Activated T-cell treated with anti-CD3 and anti-CD28 coated beads, Interleukin-2, amount 50 U/mL, for 4 hours (primary cell): Measurements from ENCODE around the gene DHX15. TPM values are rescaled to one million over a fixed set of nuclear protein-coding genes. Genes with fewer than 3 reads are reported as not detected.

Source experiments
- ATAC-seq, 2 donors: fragments of 200-7000 bp; cut with Tn5 transposase; one replicate each; pipeline ENCODE4 v1.10.0; 2021
- DNase-seq: peaks from one replicate; pipeline ENCODE4 v3.0.0-alpha.2; 2020
- H3K27me3 Mint-ChIP-seq: one replicate; pipeline ENCODE4 v1.8.0; 2021; ENCODE audit warnings: low read depth, mixed read lengths
- H3K36me3 Mint-ChIP-seq: one replicate; pipeline ENCODE4 v1.8.0; 2022; ENCODE audit warnings: mixed read lengths; ENCODE audit not compliant: insufficient read depth
- H3K4me1 Mint-ChIP-seq: one replicate; pipeline ENCODE4 v1.8.0; 2021; ENCODE audit warnings: low read depth, mixed read lengths
- H3K4me3 Mint-ChIP-seq: one replicate; pipeline ENCODE4 v1.8.0; 2021; ENCODE audit warnings: mild to moderate bottlenecking, moderate library complexity, mixed read lengths
- H3K9me3 Mint-ChIP-seq: one replicate; pipeline ENCODE4 v1.8.0; 2021; ENCODE audit warnings: mixed read lengths
- total RNA-seq, 3 donors: library from RNA; stranded (reverse); gene quantifications; one replicate each; pipeline ENCODE4 v1.2.1, GENCODE V29; 2021

Gene DHX15
- total RNA-seq, 3 donors from 2014 or later: 235 to 268 (median 261) TPM

DNA sequence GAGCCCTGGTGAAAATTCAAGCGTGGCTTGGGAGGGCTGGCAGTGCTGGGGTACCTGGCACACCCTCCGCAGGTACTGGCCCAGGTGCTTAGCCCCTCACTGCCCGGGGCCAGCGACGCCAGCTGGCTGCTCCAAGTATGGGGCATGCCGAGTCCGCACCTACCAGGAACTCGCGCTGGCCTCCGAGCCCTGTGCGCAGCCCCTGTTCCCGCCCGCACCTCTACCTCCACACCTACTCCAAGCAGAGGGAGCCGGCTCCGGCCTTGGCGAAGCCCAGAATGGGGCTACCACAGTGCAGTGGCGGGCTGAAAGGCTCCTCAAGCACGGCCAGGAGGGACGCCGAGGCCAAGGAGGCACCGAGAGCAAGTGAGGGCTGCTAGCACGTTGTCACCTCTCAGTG, 14.9 kb upstream of the DHX15 start:
- peaks cover 4% of the 10 kb centered on the region for H3K9me3 Mint-ChIP-seq
- H3K4me1 Mint-ChIP-seq: no peaks in the 10 kb centered on the region
- ATAC-seq: no peak
- no peak for DNase-seq
- no peak overlapping the region for H3K4me3 Mint-ChIP-seq
- H3K27me3 Mint-ChIP-seq: peaks cover under 1% of the 10 kb centered on the region
- H3K36me3 Mint-ChIP-seq: no peaks in the 10 kb centered on the region

GRCh38 chr4:24598025-24598424, 13.7 kb upstream of the DHX15 start:
- no peak overlapping the region for H3K4me3 Mint-ChIP-seq
- DNase-seq (no peak), ATAC-seq (no peak)
- H3K9me3 Mint-ChIP-seq: peaks cover 4% of the 10 kb centered on the region
- H3K4me1 Mint-ChIP-seq: no peaks in the 10 kb centered on the region
- peaks cover 3% of the 10 kb centered on the region for H3K27me3 Mint-ChIP-seq
- H3K36me3 Mint-ChIP-seq: no peaks in the 10 kb centered on the region

- peaks cover 7% of the 10 kb centered on the region for H3K9me3 Mint-ChIP-seq
- peaks cover 9% of the 10 kb centered on the region for H3K27me3 Mint-ChIP-seq
- H3K4me1 Mint-ChIP-seq: no peaks in the 10 kb centered on the region
- peaks cover 2% of the 10 kb centered on the region for H3K36me3 Mint-ChIP-seq
- H3K4me3 Mint-ChIP-seq: no peak overlapping the region
- DNase-seq (no peak), ATAC-seq (no peak)
These were observed 11.3 kb upstream of the DHX15 start for GRCh38 chr4:24595659-24596058.

GRCh38 chr4:24594887-24595286, 10.5 kb upstream of the DHX15 start:
- H3K4me3 Mint-ChIP-seq: no peak overlapping the region
- DNase-seq (no peak), ATAC-seq (no peak)
- H3K36me3 Mint-ChIP-seq: peaks cover 2% of the 10 kb centered on the region
- no peaks in the 10 kb centered on the region for H3K4me1 Mint-ChIP-seq
- H3K27me3 Mint-ChIP-seq: peaks cover 10% of the 10 kb centered on the region
- H3K9me3 Mint-ChIP-seq: peaks cover 8% of the 10 kb centered on the region

GRCh38 chr4:24589448-24589847, 5.1 kb upstream of the DHX15 start:
- DNase-seq: no peak
- Mint-ChIP-seq H3K36me3 (peaks cover 2% of the 10 kb centered on the region), H3K27me3 (peaks cover 10% of the 10 kb centered on the region), H3K4me3 (no peak overlapping the region), H3K4me1 (peaks cover 5% of the 10 kb centered on the region), H3K9me3 (peaks cover 8% of the 10 kb centered on the region)
- ATAC-seq: peak in 1 of 2 donors; percentile 7

DNA sequence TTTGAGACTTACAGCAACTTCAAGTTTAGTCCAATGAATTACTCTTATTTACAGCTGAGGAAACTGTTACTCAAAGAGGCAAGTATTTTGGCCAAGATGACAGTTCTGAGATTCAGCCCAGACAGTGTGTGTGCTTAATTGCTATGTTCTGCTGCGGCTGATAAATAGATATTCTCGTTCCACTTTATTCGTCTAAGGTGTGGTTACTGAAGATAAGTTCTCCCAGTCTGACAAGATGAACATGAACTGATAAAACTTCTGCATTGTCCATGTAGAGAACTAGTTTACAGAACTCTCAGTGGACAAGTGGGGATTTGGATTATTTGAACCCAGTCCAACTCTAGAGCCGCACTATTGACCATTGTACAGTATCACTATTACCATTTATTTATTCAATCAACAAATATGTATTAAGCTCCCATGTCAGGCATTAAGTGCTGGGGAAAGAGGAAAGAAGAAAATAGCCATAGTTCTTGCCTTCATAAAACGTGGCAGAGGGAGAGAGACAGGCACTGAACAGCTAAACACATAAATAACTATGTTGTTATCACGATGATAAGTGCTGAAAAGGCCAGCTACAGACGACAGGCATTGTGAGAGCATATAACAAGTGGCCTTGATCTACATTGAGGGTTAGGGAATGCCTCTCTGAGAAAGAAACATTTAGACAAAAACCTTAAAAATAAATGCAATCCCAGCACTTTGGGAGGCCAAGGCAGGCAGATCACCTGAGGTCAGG, 4.0 kb upstream of the DHX15 start:
- no peak overlapping the region for H3K4me3 Mint-ChIP-seq
- ATAC-seq: no peak

GRCh38 chr4:24583451-24584210, 723 bp downstream of the DHX15 start:
- Mint-ChIP-seq H3K9me3 (peaks cover 3% of the 10 kb centered on the region), H3K4me3 (peak overlapping the region; percentile 96), H3K4me1 (peaks cover 42% of the 10 kb centered on the region), H3K36me3 (peaks cover 15% of the 10 kb centered on the region), H3K27me3 (no peaks in the 10 kb centered on the region)
- ATAC-seq (peak; percentile 29 to 32), DNase-seq (peak; percentile 18)

More for the DNA sequence above, 4.0 kb upstream of the DHX15 start:
- Mint-ChIP-seq H3K27me3 (peaks cover 7% of the 10 kb centered on the region), H3K4me1 (peaks cover 5% of the 10 kb centered on the region), H3K9me3 (peaks cover 8% of the 10 kb centered on the region), H3K36me3 (peaks cover 2% of the 10 kb centered on the region)
- DNase-seq: no peak

DNA sequence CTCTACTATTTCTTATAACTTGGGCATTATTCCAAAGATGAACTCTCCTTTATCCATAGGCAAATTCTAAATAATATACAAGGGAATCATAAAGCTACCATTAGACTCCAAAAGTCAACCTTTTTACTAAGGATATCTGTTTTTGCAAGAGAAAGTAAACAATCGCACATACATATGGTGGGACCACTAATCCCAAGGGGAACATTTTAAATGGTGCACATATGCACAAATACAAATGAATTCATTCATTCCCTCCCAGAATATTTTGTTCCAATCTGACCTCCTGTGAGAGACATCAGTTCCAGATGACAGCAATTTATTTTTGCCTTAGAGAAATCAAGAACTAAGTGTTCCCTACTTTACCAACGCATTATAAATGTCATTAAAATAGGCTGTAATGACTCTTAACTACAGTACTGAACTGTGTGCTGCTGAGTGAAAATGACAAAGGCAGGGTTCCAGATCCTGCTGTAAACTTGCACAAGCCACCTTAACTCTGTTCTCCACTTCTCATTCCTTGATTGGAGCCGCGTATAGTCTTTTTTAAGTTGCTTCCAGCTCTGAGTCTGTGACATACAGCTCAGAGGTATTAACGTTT, 2.0 kb downstream of the DHX15 start:
- Mint-ChIP-seq H3K4me3 (peak overlapping the region; percentile 96), H3K36me3 (peaks cover 19% of the 10 kb centered on the region), H3K9me3 (no peaks in the 10 kb centered on the region), H3K27me3 (no peaks in the 10 kb centered on the region), H3K4me1 (peaks cover 55% of the 10 kb centered on the region)
- DNase-seq (no peak), ATAC-seq (no peak)

GRCh38 chr4:24578364-24578763, 6.0 kb downstream of the DHX15 start:
- H3K4me3 Mint-ChIP-seq: peak overlapping the region; percentile 33
- no peaks in the 10 kb centered on the region for H3K9me3 Mint-ChIP-seq
- DNase-seq (no peak), ATAC-seq (no peak)
- no peaks in the 10 kb centered on the region for H3K27me3 Mint-ChIP-seq
- H3K4me1 Mint-ChIP-seq: peaks cover 79% of the 10 kb centered on the region
- peaks cover 48% of the 10 kb centered on the region for H3K36me3 Mint-ChIP-seq

DNA sequence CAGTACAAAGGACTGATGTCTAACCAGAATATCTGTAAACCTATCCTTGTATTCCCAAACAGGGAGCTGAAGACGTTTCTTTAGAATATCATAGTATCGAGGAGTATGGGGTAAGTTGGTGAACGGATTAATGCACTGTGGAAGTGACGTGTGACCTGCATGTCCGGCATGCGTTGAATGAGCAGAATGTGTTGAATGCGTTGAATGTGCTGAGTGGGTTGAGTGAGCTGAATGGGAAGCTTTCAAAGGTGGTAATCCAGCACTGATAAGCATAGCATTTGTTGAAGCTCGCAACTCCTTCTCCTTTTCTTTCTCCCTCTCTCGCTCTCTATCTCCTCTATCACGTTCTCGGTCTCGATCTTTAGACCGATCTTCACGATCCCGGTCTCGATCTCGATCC, 8.1 kb downstream of the DHX15 start:
- H3K27me3 Mint-ChIP-seq: no peaks in the 10 kb centered on the region
- DNase-seq (no peak), ATAC-seq (no peak)
- H3K4me3 Mint-ChIP-seq: no peak overlapping the region
- peaks cover 77% of the 10 kb centered on the region for H3K4me1 Mint-ChIP-seq
- H3K9me3 Mint-ChIP-seq: no peaks in the 10 kb centered on the region
- H3K36me3 Mint-ChIP-seq: peaks cover 40% of the 10 kb centered on the region

- Mint-ChIP-seq H3K36me3 (peaks cover 57% of the 10 kb centered on the region), H3K4me3 (no peak overlapping the region), H3K4me1 (peaks cover 81% of the 10 kb centered on the region), H3K9me3 (no peaks in the 10 kb centered on the region), H3K27me3 (no peaks in the 10 kb centered on the region)
- no peak for ATAC-seq
- no peak for DNase-seq
These were observed 10.1 kb downstream of the DHX15 start for GRCh38 chr4:24574236-24574635.

DNA sequence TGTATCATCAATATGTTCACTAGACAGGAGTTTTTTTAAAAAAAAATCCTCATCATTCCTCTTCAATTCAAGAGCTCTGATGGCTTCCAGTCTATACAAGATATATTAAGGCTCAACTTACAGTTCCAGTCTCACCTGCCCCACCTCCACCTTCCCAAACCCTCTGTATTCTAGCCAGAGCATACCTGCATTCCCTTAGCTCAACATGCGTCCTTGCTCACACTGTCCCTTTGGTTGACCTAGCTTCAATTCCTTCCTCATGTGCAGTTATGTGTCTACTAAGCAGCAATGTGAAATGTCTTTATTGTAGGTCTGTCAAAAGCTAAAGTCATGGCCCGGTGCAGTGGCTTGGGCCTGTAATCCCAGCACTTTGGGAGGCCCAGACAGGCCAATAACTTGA, 10.8 kb downstream of the DHX15 start:
- H3K27me3 Mint-ChIP-seq: no peaks in the 10 kb centered on the region
- no peak overlapping the region for H3K4me3 Mint-ChIP-seq
- no peaks in the 10 kb centered on the region for H3K9me3 Mint-ChIP-seq
- H3K36me3 Mint-ChIP-seq: peaks cover 59% of the 10 kb centered on the region
- DNase-seq: no peak
- no peak for ATAC-seq
- peaks cover 79% of the 10 kb centered on the region for H3K4me1 Mint-ChIP-seq

GRCh38 chr4:24570574-24571236, 13.6 kb downstream of the DHX15 start:
- peak overlapping the region; percentile 25 for H3K4me3 Mint-ChIP-seq
- H3K36me3 Mint-ChIP-seq: peaks cover 54% of the 10 kb centered on the region
- no peaks in the 10 kb centered on the region for H3K9me3 Mint-ChIP-seq
- DNase-seq (no peak), ATAC-seq (peak; percentile 65 to 70)
- no peaks in the 10 kb centered on the region for H3K27me3 Mint-ChIP-seq
- peaks cover 72% of the 10 kb centered on the region for H3K4me1 Mint-ChIP-seq

DNA sequence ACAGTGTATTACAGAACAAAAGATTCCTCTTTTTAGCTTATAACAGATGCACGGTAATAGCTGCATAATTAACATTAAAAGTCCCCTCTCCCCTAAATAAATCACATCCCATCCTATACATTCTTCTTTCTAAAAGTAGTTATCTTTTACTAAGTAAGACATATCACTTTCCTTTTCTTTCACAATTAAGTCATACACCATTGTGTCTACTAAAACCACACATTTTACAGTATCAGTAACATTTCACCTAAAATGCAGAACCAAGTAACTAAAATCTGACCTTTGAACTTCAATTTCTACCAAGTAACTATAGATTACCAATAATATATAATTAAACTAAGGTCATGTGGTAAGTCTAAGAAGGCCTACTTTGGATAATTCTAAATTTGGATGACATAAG, 14.2 kb downstream of the DHX15 start:
- no peaks in the 10 kb centered on the region for H3K27me3 Mint-ChIP-seq
- no peaks in the 10 kb centered on the region for H3K9me3 Mint-ChIP-seq
- peaks cover 54% of the 10 kb centered on the region for H3K36me3 Mint-ChIP-seq
- H3K4me1 Mint-ChIP-seq: peaks cover 72% of the 10 kb centered on the region
- DNase-seq: no peak
- peak in 1 of 2 donors; percentile 11 for ATAC-seq
- no peak overlapping the region for H3K4me3 Mint-ChIP-seq
